Caki2 (cell line): ENCODE measurements around the gene MEIOC. TPM values are rescaled to one million over a fixed set of nuclear protein-coding genes. Genes with fewer than 3 reads are reported as not detected.
"Not testable (repeated sequence)": the region's sequence is repeated elsewhere in the genome, so short reads cannot be mapped to it uniquely, and the experiment has no call there.

Experiments
- DNase-seq: peaks from one replicate; pipeline ENCODE4 v3.0.0-alpha.2; 2015; ENCODE audit warnings: low read depth
- in situ Hi-C: cut with HindIII; loops from 2 replicates; pipeline ENCODE4 v1.10.0; 2016; ENCODE audit warnings: low sequenced_read_pairs, low pct_unique_long_range_greater_than_20kb, mixed read lengths
- total RNA-seq: library from RNA; depleted of rRNA; stranded (reverse); fragments of >200 nt; shearing (Covaris generic); gene quantifications from 2 replicates; pipeline ENCODE4 v1.2.3, GENCODE V29; 2014; ENCODE audit warnings: low replicate concordance

Gene MEIOC
- total RNA-seq, 1 experiment from 2014 or later = 2.2 TPM

DNA sequence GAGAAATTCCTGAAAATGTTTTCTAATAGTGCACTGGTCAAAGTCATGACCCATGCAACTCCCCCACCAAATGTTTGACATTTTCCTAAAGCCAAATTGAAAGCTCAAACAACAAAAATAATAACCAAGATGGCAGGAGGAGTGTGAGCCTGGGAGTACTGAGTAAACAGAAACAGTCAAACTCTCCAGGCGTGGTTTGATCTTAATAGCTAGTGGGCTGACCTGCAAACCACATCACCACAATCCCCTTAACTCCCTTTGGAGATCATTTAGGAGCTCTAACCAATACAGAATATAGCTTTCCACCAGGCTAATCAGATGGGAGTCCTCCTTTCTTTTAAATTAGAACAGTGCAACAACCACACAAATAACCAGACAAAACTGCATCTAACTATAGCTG lies 19.2 kb upstream of the MEIOC start:
- no peak for DNase-seq
- in situ Hi-C loops = loop anchor here (25.0 kb wide), 1 partner anchor 100 kb away; no protein-coding TSS in a partner anchor

GRCh38 chr17:44642834-44643233 lies 13.4 kb upstream of the MEIOC start:
- in situ Hi-C loops = loop anchor here (25.0 kb wide), 1 partner anchor 106 kb away; no protein-coding TSS in a partner anchor
- DNase-seq = no peak

- in situ Hi-C loops = loop anchor here (25.0 kb wide), 1 partner anchor 108 kb away; no protein-coding TSS in a partner anchor
- DNase-seq = no peak
Measured at GRCh38 chr17:44645341-44645740, 10.9 kb upstream of the MEIOC start.

GRCh38 chr17:44646280-44646679 lies 10.0 kb upstream of the MEIOC start:
- in situ Hi-C loops = loop anchor here (25.0 kb wide), 1 partner anchor 109 kb away; no protein-coding TSS in a partner anchor

DNA sequence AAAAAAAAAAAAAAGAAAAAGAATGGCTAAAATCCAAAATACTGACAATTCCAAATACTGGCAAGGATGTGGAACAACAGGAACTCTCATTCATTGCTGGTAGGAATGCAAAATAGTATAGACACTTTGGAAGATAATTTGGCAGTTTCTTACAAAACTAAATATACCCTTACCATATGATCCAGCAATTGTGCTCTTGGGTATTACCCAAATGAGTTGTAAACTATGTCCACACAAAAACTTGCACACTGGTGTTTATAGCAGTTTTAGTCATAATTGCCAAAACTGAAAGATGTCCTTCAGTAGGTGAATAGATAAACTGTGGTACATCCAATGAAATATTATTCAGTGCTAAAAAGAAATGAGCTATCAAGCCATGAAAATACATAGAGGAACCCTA lies 8.5 kb upstream of the MEIOC start:
- DNase-seq = no peak
- in situ Hi-C loops = loop anchor here (25.0 kb wide), 1 partner anchor 110 kb away; no protein-coding TSS in a partner anchor

More at GRCh38 chr17:44646280-44646679, 10.0 kb upstream of the MEIOC start:
- no peak for DNase-seq

DNA sequence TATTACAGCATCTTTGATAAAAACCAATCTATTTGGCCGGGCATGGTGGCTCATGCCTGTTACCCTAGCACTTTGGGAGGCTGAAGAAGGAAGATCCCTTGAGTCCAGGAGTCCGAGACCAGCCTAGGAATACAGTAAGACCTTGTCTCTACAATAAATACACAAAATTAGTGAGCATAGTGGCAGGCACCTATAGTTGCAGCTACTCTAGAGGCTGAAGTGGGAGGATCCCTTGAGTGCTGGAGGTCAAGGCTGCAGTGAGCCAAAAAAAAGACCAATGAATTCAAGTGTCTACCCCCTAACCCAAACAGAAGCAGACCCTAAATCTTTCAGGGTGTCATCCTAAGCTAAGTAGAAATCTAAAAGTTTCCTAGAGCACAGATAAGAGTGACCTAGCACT lies 7.3 kb upstream of the MEIOC start:
- no peak for DNase-seq
- in situ Hi-C loops = loop anchor here (25.0 kb wide), 1 partner anchor 112 kb away; no protein-coding TSS in a partner anchor

- in situ Hi-C loops = no loop called here
- no peak for DNase-seq
Measured at GRCh38 chr17:44651228-44651627, 5.0 kb upstream of the MEIOC start.

DNA sequence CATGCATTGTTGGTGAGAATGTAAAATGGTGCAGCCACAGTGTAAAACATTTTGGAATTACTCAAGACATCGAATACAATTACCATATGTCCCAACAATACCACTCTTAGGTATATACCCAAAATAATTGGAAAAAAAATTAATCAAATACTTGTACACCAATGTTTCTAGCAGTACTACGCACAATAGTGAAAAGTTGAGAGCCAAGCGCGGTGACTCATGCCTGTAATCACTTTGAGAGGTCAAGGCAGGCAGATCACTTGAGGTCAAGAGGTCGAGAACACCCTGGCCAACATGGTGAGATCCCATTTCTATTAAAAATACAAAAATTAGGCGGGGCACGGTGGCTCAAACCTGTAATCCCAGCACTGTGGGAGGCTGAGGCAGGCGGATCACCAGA lies 3.5 kb upstream of the MEIOC start:
- in situ Hi-C loops = no loop called here
- DNase-seq = no peak

DNA sequence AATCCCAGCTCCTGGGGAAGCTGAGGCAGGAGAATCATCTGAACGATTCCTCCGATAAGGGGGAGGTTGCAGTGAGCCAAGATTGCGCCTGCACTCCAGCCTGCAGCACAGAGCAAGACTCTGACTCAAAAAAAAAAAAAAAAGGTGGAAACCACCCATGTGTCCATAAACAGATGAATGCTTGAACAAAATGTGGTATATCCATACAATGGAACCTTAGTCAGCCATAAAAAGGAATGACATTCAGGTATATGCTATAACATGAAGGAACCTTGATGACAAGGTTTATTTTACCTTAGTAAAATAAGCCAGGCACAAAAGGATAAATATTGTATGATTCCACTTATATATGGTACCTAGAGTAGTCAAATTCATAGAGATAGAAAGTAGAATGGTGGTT lies 2.9 kb upstream of the MEIOC start:
- in situ Hi-C loops = no loop called here
- no peak for DNase-seq

DNA sequence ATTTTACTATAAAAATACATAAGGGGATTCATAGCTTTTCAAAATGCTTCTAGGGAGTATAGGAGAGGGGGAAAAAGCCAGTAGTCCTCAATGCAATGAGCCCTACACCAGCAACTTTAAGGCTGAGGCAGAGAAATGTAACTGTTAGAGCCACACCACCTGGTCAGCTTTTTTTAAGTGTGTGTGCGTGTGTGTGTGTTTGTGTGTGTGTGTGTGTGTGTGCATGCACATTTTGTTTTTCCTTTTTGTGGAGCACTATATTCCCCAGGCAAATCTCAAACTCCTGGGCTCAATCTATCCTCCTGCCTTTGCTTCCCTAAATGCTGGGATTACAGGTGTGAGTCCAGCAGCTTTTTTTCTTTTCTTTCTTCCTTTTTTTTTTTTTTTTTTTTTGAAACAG lies 2.3 kb upstream of the MEIOC start:
- DNase-seq = no peak
- in situ Hi-C loops = no loop called here

DNA sequence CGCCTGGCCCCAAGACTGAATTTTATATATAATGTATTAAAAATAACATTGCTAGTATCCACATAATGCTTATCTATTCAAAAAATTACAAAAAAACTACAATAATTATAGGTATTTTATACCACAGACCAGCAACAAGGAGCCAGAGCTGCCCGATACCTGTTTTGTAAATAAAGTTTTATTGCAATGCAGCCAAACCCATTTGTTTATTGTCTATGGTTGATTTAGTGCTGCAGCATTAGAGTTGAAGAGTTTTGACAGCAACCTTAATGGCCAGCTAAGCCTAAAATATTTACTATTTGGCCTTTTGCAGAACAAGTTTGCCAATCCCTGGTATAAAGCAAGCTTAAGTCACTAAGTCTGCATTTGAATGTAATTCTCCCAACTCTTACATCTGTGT lies 5.6 kb downstream of the MEIOC start:
- no peak for DNase-seq
- in situ Hi-C loops = no loop called here

DNA sequence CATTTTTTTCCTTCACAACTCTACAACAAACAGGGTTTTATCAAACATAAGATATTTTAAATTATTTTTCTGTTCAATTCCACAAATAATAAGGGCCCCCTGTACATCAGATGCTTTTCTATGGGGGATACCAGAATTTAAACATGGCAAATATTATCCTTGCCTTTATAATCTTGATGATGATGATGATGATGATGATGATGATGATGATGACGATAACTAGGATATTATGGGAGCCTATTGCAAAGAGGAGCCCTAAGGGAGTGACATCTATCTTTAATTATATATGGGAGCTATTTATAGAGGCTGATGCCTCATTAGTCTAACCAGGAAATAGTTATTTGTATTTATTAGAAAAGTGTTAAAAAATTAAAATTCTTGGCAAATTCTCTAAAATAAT lies 6.8 kb downstream of the MEIOC start:
- no peak for DNase-seq
- in situ Hi-C loops = no loop called here

GRCh38 chr17:44664867-44665266 lies 8.6 kb downstream of the MEIOC start:
- in situ Hi-C loops = no loop called here
- DNase-seq = no peak

DNA sequence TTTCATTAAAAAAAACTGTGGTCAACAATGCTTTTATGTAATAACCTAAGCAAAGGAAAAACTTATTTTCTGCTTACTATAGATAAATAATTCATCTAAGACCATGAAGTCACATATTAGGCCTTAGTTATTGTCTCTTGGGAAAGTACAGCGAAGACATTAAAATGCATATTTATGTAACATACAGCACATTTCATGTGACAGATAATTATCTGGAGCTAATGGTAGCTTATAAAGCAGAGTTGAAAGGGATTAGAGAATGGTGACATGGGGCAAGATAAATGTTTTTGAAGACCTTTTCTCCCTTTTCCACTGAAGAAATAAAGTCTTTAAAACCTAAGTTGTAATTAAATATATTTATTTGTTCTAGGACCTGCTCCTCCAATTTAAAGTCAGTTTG lies 9.7 kb downstream of the MEIOC start:
- in situ Hi-C loops = no loop called here
- DNase-seq = no peak

- DNase-seq = peak; percentile 30
- in situ Hi-C loops = no loop called here
Measured at GRCh38 chr17:44672479-44673093, 16.3 kb downstream of the MEIOC start.

DNA sequence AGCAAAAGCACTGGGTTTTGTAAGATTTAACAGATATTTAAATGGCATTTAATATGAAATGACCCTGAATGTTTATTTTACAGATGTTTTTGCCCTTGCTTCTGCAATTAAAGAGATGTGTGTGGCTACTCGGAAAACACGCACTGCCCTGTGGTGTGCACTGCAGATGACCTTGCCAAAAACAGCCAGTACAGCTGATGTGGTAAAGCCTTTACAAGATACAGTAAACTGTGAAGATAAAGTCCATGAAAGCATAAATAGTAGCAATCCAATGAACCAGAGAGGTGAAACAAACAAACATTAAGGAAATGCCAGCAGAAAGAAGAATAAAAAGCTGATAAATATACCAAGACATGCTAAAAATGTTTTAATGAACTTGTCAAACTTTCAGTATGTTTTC lies 17.6 kb downstream of the MEIOC start:
- in situ Hi-C loops = no loop called here
- no peak for DNase-seq

DNA sequence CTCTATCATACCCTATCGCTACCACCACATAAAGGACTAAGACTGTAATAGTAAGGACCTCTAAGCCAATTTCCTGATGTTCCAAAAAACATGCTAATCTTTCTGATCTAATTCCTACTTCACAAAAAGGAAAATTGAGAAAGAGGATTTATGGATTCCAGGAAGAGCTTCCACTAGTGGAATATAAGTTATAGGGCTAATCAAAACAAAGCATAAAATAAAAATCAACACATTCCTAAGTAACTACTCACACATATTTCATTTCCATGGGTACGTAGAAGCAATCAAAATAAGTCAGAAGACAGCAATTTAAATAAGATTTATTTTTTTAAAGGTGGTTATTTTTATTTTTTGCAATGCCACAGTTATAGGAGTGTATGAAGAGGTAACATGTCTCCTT lies 20.9 kb downstream of the MEIOC start:
- in situ Hi-C loops = no loop called here
- DNase-seq = no peak

DNA sequence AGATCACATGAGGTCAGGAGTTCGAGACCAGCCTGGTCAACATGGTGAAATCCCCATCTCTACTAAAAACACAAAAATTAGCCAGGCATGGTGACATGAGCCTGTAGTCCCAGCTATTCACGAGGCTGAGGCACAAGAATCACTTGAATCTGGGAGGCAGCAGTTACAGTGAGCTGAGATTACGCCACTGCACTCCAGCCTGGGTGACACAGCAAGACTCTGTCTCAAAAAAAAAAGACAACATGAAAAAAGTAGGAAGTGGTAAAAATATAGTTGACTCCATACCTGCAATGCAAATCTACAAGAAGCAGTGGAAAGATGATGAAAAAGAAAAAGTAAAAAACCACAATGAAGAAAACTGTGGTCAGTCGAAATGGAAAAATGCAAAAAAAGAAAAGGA lies 27.0 kb downstream of the MEIOC start:
- in situ Hi-C loops = not testable (repeated sequence)

GRCh38 chr17:44687756-44688155 lies 31.5 kb downstream of the MEIOC start:
- no peak for DNase-seq
- in situ Hi-C loops = no loop called here

More for the DNA sequence above, 27.0 kb downstream of the MEIOC start:
- not testable (repeated sequence) for DNase-seq

- in situ Hi-C loops = no loop called here
- DNase-seq = no peak
Measured at GRCh38 chr17:44688200-44688599, 31.9 kb downstream of the MEIOC start.
